Measurements from ENCODE around the gene IGFN1.

Gene IGFN1

GRCh38 chr1:201215531-201216357 is 25.1 kb downstream of the IGFN1 start:
- in situ Hi-C loops (cut with HindIII; ENCODE audit: low sequenced_read_pairs): no loop called here

DNA sequence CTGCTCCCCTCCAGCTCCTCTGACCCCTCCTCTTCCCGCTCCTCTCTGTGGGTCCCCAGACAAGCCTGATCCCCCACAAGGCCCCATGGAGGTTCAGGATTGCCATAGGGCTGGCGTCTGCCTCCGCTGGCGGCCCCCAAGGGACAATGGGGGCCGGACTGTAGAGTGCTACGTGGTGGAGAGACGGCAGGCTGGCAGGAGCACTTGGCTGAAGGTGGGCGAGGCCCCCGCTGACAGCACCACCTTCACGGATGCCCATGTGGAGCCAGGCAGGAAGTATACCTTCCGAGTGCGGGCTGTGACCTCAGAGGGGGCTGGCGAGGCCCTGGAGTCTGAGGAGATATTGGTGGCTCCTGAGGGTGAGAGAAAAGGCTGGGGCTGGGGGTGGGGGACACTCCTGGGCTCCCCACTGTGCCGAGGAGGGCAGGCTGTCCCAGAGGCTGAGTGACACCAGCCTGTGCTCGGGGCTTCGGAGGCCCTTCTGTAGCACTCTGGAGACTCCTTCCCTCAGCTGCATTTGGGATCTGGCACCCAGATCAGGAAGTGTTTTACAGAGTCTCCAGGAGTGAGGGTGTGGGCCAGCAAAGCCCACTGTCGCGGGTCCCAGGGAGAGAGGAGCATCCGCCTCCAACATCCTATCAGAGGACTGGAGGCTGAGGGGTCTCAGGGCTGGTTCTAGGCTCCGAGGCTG is 25.9 kb downstream of the IGFN1 start:
- in situ Hi-C loops (cut with HindIII; ENCODE audit: low sequenced_read_pairs): no loop called here

DNA sequence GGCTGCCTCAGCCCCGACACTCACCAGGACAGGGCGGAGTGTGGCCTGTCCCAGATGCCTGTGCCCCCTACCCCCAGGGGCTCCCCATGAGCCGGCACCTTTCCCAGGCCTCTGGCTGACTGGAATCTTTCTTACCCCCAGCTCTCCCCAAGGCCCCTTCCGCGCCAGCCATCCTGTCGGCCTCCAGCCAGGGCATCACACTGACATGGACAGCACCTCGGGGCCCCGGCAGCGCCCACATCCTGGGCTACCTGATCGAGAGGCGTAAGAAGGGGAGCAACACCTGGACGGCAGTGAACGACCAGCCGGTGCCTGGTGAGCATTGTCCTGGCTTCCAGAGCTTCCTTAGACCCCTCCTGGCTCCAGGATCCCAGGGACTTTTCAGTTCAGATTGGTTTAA is 26.5 kb downstream of the IGFN1 start:
- in situ Hi-C loops (cut with HindIII; ENCODE audit: low sequenced_read_pairs): no loop called here

GRCh38 chr1:201217851-201218250 is 27.2 kb downstream of the IGFN1 start:
- in situ Hi-C loops (cut with HindIII; ENCODE audit: low sequenced_read_pairs): no loop called here

DNA sequence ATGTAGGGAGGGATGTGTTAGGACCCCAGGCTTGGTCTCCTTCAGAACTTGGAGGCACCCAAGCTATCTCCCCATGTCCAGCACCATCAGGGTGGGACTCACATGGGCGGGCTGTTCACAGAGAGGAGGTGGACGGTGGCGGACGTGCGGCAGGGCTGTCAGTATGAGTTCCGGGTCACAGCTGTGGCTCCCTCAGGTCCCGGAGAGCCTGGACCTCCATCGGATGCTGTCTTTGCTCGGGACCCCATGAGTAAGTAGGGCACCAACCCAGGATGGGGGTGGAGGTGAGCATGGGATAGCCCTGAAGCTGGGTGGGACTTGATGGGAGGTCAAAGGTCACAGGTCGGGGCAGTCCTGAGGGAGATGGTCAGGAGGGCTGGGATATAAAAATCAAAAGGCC is 27.8 kb downstream of the IGFN1 start:
- in situ Hi-C loops (cut with HindIII; ENCODE audit: low sequenced_read_pairs): no loop called here

- in situ Hi-C loops (cut with HindIII; ENCODE audit: low sequenced_read_pairs): no loop called here
Measured at GRCh38 chr1:201219481-201220387, 29.1 kb downstream of the IGFN1 start.

GRCh38 chr1:201220388-201220715 is 29.7 kb downstream of the IGFN1 start:
- in situ Hi-C loops (cut with HindIII; ENCODE audit: low sequenced_read_pairs): no loop called here

DNA sequence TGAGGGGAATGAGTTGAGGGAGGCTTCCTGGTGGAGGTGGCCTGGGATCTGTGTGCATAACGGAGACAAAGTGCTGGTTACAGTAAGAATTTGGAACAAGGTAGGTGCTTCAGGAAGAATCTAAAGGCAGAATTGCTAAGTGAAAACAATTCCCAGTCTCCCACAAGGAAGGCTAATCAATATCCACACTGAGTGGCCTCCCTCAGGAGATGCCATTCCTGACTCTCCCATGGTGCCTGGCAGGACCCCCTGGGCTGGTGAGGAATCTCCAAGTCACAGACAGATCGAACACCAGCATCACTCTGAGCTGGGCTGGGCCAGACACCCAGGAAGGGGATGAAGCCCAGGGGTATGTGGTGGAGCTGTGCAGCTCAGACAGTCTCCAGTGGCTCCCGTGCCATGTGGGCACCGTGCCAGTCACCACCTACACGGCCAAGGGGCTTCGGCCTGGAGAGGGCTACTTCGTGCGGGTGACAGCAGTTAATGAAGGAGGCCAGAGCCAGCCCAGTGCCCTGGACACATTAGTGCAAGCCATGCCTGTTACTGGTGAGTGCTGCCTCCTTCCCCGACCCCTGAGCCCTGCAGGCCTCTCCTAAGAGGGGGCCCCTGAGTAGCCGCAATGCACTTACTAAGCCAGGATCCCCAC is 30.7 kb downstream of the IGFN1 start:
- in situ Hi-C loops (cut with HindIII; ENCODE audit: low sequenced_read_pairs): no loop called here

DNA sequence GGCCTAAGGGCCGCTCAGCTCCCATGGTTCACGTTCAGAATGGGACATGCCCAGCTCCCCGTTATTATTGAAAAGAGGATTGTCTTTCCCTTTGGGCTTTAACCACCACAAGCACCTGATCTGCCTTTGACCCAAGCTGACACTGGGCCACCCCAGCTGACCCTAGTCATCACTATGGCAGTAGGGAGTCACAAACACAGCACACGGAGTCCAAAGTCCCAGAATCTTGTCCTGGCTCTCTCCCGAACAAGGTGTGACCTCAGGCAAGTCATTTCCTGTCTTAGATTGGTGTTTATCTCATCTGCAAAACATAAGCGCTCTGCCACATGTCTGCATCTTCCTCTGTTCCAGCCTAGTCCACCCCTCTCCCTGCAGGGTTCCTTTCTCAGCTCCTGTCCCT is 31.5 kb downstream of the IGFN1 start:
- in situ Hi-C loops (cut with HindIII; ENCODE audit: low sequenced_read_pairs): no loop called here

DNA sequence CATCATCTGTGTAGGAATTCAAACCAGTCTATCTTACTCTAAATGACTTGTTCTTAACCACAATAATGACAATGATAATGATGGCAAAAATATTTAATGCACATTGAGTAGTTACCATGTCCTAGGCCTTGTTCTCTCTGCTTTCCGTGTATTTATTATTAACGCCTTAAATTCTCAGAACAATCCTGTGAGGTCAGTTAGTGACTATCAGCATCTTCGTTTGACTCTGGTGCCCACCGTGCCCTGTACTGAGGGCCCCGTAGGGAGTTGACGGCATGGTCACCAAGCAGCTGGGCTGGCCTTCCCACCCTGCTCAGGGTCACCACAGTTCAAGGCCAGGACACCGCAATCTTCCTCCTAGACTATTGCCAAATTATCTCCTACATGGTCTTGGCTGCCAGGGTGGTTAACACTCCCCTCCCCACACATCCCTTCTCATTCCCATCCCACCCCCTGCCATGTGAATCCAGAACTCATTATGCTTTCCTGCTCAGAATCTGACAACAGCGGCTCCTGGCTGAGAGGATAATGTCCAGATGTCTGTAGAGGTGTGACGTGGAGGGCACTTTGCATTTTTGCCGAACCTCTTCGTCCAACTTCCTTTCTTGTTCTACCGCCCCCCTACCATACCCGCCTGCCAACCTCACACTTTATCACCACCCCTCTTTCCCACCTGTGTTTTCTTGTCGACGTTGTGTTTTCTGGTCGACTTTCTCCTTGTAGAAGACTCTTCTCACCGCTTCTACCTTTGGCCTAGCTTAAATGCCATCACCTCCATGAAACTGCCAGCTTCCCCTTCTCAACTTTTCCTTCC is 33.4 kb downstream of the IGFN1 start:
- in situ Hi-C loops (cut with HindIII; ENCODE audit: low sequenced_read_pairs): no loop called here

DNA sequence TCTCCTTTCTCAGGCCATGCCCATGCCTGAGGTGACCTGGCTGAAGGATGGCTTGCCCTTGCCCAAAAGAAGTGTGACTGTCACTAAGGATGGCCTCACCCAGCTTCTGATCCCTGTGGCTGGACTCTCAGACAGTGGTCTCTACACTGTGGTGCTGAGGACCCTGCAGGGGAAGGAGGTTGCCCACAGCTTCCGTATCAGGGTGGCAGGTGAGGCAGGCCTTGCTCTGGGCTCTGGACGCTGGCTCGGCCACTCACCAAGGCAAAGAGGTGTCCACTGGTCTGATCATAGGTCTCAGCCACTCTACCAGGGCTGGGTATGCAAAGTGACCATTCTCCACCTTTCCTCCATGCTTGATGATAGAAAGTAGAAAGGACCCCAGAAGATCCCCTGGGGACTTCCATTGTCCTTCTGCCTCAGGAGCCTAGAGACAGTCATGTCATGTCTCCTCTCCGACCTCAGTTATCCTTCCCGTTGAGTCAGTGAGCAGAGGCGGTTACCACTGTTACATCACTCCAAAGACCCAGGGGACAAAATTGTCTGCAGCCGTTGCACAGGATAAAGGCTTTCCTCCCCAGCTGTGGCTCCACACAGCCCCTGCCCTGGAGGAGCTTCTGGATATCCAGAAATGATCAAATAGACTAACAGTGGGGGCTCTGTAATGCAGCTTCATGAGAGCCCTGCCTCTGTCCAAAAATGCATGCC is 34.2 kb downstream of the IGFN1 start:
- in situ Hi-C loops (cut with HindIII; ENCODE audit: low sequenced_read_pairs): loop anchor here (5.0 kb wide), 5 partner anchors 43 to 292 kb away; no protein-coding TSS in a partner anchor

GRCh38 chr1:201226178-201226514 is 35.5 kb downstream of the IGFN1 start:
- in situ Hi-C loops (cut with HindIII; ENCODE audit: low sequenced_read_pairs): loop anchor here (5.0 kb wide), 5 partner anchors 44 to 291 kb away; no protein-coding TSS in a partner anchor

DNA sequence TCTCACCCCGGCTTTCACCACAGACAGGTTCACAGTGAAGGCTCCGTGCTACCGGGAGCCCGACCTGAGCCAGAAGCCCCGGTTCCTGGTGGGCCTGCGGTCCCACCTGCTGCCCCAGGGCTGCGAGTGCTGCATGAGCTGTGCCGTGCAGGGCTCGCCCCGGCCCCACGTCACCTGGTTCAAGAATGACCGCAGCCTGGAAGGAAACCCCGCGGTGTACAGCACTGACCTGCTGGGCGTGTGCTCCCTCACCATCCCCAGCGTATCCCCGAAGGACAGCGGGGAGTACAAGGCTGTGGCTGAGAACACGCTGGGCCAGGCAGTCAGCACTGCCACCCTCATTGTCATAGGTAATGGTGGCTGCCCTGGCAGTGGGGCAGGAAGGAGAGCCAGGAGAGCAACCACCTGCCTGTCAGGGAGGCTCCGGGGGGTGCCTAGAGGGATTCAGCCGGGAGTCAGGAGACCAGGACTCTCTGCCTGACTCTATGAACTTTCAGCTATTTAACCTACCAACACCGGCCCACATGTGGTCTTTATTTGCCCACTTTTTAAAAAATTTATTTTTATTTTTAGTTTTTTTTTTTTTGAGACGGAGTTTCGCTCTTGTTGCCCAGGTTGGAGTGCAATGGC is 36.4 kb downstream of the IGFN1 start:
- in situ Hi-C loops (cut with HindIII; ENCODE audit: low sequenced_read_pairs): loop anchor here (5.0 kb wide), 5 partner anchors 45 to 290 kb away; no protein-coding TSS in a partner anchor

GRCh38 chr1:201228011-201228983 is 37.7 kb downstream of the IGFN1 start:
- in situ Hi-C loops (cut with HindIII; ENCODE audit: low sequenced_read_pairs): loop anchor here (5.0 kb wide), 5 partner anchors 46 to 289 kb away; no protein-coding TSS in a partner anchor

GRCh38 chr1:201229095-201229494 is 38.5 kb downstream of the IGFN1 start:
- in situ Hi-C loops (cut with HindIII; ENCODE audit: low sequenced_read_pairs): loop anchor here (5.0 kb wide), 5 partner anchors 47 to 288 kb away; no protein-coding TSS in a partner anchor

DNA sequence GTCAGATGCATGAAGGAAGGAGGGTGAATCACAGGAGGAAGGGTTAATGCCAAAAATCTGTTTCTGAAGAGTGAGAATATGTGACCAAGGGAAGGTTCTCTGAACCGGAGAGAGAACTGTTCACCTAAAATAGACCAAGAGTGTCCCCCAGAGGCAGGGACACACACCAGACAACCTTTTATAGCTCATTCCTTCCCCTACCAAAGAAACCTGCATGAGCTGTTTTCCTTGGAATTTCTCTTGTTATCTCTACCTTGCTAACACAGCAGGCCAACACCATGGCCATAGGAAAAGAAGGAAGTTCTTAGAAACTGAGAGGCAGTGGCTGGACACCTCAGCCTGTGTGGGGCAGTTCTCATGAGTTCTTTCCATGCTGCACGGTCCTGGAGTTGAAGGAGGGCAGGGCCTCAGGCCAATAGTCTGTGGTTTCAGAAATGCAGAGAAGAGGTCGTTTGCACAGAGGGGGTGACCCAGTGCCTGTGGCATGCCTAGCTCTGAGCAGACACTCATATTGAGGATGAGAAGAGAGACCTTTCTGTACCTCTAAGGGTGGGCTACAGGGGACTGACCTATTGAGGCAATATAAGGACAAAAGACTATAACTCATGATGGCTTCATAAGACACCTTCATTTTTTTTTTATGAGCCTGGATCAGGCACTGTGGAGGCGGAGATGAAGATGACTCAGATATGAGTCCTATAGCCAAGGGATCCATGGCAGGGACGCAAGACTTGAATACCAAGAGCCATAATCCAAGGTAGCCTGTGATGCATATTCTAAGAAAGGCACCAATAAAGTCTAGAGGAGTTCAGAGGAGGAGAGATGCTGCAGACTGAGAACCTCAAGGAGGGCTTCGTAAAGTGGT is 39.4 kb downstream of the IGFN1 start:
- in situ Hi-C loops (cut with HindIII; ENCODE audit: low sequenced_read_pairs): loop anchor here (5.0 kb wide), 5 partner anchors 47 to 287 kb away; no protein-coding TSS in a partner anchor

DNA sequence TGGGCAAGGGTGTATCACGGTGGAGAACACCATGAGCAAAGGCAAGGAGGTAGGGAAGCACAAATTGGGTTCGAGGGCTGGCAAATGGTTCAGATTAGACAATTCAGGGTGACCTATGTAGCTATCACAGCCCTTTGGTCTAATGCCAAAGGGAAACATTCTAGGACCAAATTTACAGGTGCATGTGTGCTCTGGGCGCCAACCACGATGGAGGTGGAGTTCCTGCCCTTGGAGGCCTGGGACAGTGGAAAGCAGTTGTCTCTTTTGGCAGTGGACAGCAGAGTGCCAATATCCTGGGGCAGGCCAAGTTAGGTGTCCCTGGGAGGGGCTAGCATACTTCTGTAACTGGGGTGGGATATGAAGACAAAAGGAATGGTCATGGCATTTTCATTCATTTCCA is 40.1 kb downstream of the IGFN1 start:
- in situ Hi-C loops (cut with HindIII; ENCODE audit: low sequenced_read_pairs): no loop called here
